H1 (cell line): Measurements from ENCODE around the gene TPRA1. TPM values are rescaled to one million over a fixed set of nuclear protein-coding genes. Genes with fewer than 3 reads are reported as not detected.

Experiments used
- CTCF ChIA-PET: fragments of 300-600 bp; sonication (Branson Sonifier 250); formaldehyde crosslinking; loops from one replicate; lab custom pipeline; 2021; ENCODE audit not compliant: partially characterized antibody; lab: Charles Lee
- POLR2A ChIA-PET: fragments of 300-600 bp; sonication (Branson Sonifier 250); formaldehyde crosslinking; loops from one replicate; lab custom pipeline; 2021; ENCODE audit warnings: inconsistent platforms; ENCODE audit not compliant: partially characterized antibody; lab: Charles Lee
- DNase-seq, 2 experiments: peaks; one replicate each; pipeline versions ENCODE4 v3.0.0 to v3.0.0-alpha.2; 2010 to 2022; ENCODE audit warnings: low spot score in 2 of 2, low read depth in 1 of 2, mixed read lengths in 1 of 2
- FAIRE-seq: peaks from 2 replicates; lab custom pipeline; 2011; peaks lifted over from hg19 to GRCh38; lab: Jason Lieb, UNC
- H2AFZ ChIP-seq: 2 replicates; pipeline ENCODE4 v1.8.1; 2012; ENCODE audit warnings: low read length, inconsistent platforms
- H2AK5ac ChIP-seq: 2 replicates; pipeline ENCODE4 v1.6.1; 2013; ENCODE audit warnings: low read depth, low read length
- H2BK120ac ChIP-seq: replicated peaks from 2 replicates; pipeline ENCODE3; 2013; ENCODE audit warnings: low read depth, low read length, inconsistent platforms
- H2BK12ac ChIP-seq: 2 replicates; pipeline ENCODE4 v1.6.1; 2013; ENCODE audit warnings: low read depth, low read length
- H2BK15ac ChIP-seq: 2 replicates; pipeline ENCODE4 v1.6.1; 2013; ENCODE audit warnings: low read length
- H2BK20ac ChIP-seq: 2 replicates; pipeline ENCODE4 v1.6.1; 2013; ENCODE audit warnings: low read length
- H2BK5ac ChIP-seq: 2 replicates; pipeline ENCODE4 v1.6.1; 2013; ENCODE audit warnings: low read depth, low read length
- H3K14ac ChIP-seq: 2 replicates; pipeline ENCODE4 v1.6.1; 2013; ENCODE audit warnings: inconsistent platforms; ENCODE audit not compliant: insufficient read length
- H3K18ac ChIP-seq: 2 replicates; pipeline ENCODE4 v1.6.1; 2013; ENCODE audit warnings: low read length; ENCODE audit errors: extremely low read depth
- H3K23ac ChIP-seq: 2 replicates; pipeline ENCODE4 v1.6.1; 2013; ENCODE audit warnings: inconsistent platforms; ENCODE audit not compliant: insufficient read length
- H3K23me2 ChIP-seq: 2 replicates; pipeline ENCODE4 v1.6.1; 2013; ENCODE audit warnings: low read depth, low read length
- H3K27ac ChIP-seq: 2 replicates; pipeline ENCODE4 v1.6.1; 2011; ENCODE audit warnings: low read depth, low read length, inconsistent platforms
- H3K27me3 ChIP-seq, 4 experiments: replicated peaks in 1 of 4; 1 replicate in 1 of 4; 2 replicates in 3 of 4; pipeline versions ENCODE4 v1.6.1 to v1.8.1; 2011 to 2013; ENCODE audit warnings: low read length in 3 of 4, mild to moderate bottlenecking in 3 of 4, inconsistent platforms in 2 of 4, mixed read lengths in 2 of 4, moderate library complexity in 1 of 4; ENCODE audit not compliant: control insufficient read depth in 3 of 4, insufficient read depth in 3 of 4; ENCODE audit errors: extremely low read depth in 1 of 4
- H3K36me3 ChIP-seq, 4 experiments: 2 replicates each; pipeline versions ENCODE4 v1.6.1 to v1.8.1; 2011 to 2013; ENCODE audit warnings: mild to moderate bottlenecking in 4 of 4, low read length in 3 of 4, moderate library complexity in 2 of 4, control low read depth in 1 of 4, inconsistent platforms in 1 of 4; ENCODE audit not compliant: insufficient read depth in 4 of 4, control insufficient read depth in 2 of 4
- H3K4ac ChIP-seq: replicated peaks from 2 replicates; pipeline ENCODE3; 2013; ENCODE audit warnings: low read length, low read depth, mixed read lengths, inconsistent platforms; ENCODE audit not compliant: insufficient read length
- H3K4me1 ChIP-seq, 4 experiments: replicated peaks in 1 of 4; 1 replicate in 1 of 4; 2 replicates in 3 of 4; pipeline versions ENCODE4 v1.6.1 to v1.8.1; 2011 to 2013; ENCODE audit warnings: low read length in 3 of 4, inconsistent platforms in 2 of 4, mixed read lengths in 1 of 4; ENCODE audit not compliant: insufficient read depth in 4 of 4, control insufficient read depth in 3 of 4
- H3K4me2 ChIP-seq, 2 experiments: 2 replicates each; pipeline versions ENCODE4 v1.6.1 to v1.8.1; 2011 to 2013; ENCODE audit warnings: low read depth in 2 of 2, low read length in 2 of 2, control low read depth in 1 of 2, inconsistent platforms in 1 of 2, mild to moderate bottlenecking in 1 of 2; ENCODE audit not compliant: insufficient read depth in 1 of 2
- H3K4me3 ChIP-seq, 4 experiments: fragments of 200-600, 300-600 bp in 1 of 4; sonication (generic), shearing (Covaris generic), sonication (Bioruptor Twin) in 1 of 4; 2 replicates each; pipeline versions ENCODE4 v1.5.1 to v1.8.1; 2011 to 2016; ENCODE audit warnings: low read length in 4 of 4, low read depth in 3 of 4, control low read depth in 2 of 4, inconsistent platforms in 2 of 4, mild to moderate bottlenecking in 2 of 4, mixed read lengths in 1 of 4, moderate library complexity in 1 of 4; ENCODE audit not compliant: insufficient read depth in 2 of 4; ENCODE audit errors: extremely low read depth in 1 of 4
- H3K56ac ChIP-seq: replicated peaks from 2 replicates; pipeline ENCODE3; 2013; ENCODE audit warnings: low read depth, mild to moderate bottlenecking, mixed read lengths, low read length, inconsistent platforms; ENCODE audit not compliant: insufficient read length
- H3K79me1 ChIP-seq: 2 replicates; pipeline ENCODE4 v1.6.1; 2013; ENCODE audit warnings: low read depth, low read length, control low read depth
- H3K79me2 ChIP-seq, 2 experiments: 2 replicates each; pipeline versions ENCODE4 v1.6.1 to v1.8.1; 2012 to 2013; ENCODE audit warnings: low read length in 2 of 2, mild to moderate bottlenecking in 2 of 2, inconsistent platforms in 1 of 2; ENCODE audit not compliant: insufficient read depth in 2 of 2, control insufficient read depth in 1 of 2
- H3K9ac ChIP-seq, 4 experiments: replicated peaks in 1 of 4; 1 replicate in 1 of 4; 2 replicates in 3 of 4; pipeline versions ENCODE4 v1.6.1 to v1.8.1; 2011 to 2013; ENCODE audit warnings: low read depth in 3 of 4, low read length in 3 of 4, control low read depth in 2 of 4, mild to moderate bottlenecking in 2 of 4, moderate library complexity in 2 of 4, inconsistent platforms in 1 of 4; ENCODE audit errors: extremely low read depth in 1 of 4
- H3K9me3 ChIP-seq, 2 experiments: 2 replicates each; pipeline versions ENCODE4 v1.6.1 to v1.8.1; 2012 to 2013; ENCODE audit warnings: mild to moderate bottlenecking in 2 of 2, moderate library complexity in 2 of 2, control low read depth in 1 of 2, inconsistent platforms in 1 of 2, low read depth in 1 of 2, low read length in 1 of 2, mixed read lengths in 1 of 2; ENCODE audit not compliant: insufficient read depth in 2 of 2
- H4K20me1 ChIP-seq, 2 experiments: replicated peaks in 1 of 2; 2 replicates each; pipeline versions ENCODE3 to v1.8.1; 2011 to 2013; ENCODE audit warnings: inconsistent platforms in 2 of 2, low read length in 2 of 2, mild to moderate bottlenecking in 1 of 2; ENCODE audit not compliant: insufficient read depth in 2 of 2, control insufficient read depth in 1 of 2
- H4K5ac ChIP-seq: 2 replicates; pipeline ENCODE4 v1.6.1; 2013; ENCODE audit warnings: low read length, low read depth, mixed read lengths, inconsistent platforms; ENCODE audit not compliant: insufficient read length
- H4K8ac ChIP-seq: 2 replicates; pipeline ENCODE4 v1.8.0; 2013; ENCODE audit warnings: mild to moderate bottlenecking, moderate library complexity, low read length, inconsistent platforms; ENCODE audit not compliant: insufficient read depth; ENCODE audit errors: extremely low read depth
- H4K91ac ChIP-seq: replicated peaks from 2 replicates; pipeline ENCODE3; 2013; ENCODE audit warnings: low read length, mixed read lengths, inconsistent platforms; ENCODE audit not compliant: insufficient read length
- ASH2L ChIP-seq: fragments of 200-600, 300-600 bp; sonication (generic); IDR thresholded peaks from one replicate; pipeline ENCODE4 v1.7.1; 2017; ENCODE audit warnings: low read length
- CEBPB ChIP-seq: IDR thresholded peaks from 2 replicates; pipeline ENCODE4 v1.6.1; 2012; ENCODE audit warnings: low read depth, low read length
- CREB1 ChIP-seq: IDR thresholded peaks from 2 replicates; pipeline ENCODE4 v1.6.1; 2012; ENCODE audit warnings: inconsistent platforms
- FOSL1 ChIP-seq: IDR thresholded peaks from 2 replicates; pipeline ENCODE4 v1.6.1; 2011; ENCODE audit warnings: mild to moderate bottlenecking, low read depth, low read length, moderate library complexity; ENCODE audit not compliant: insufficient read depth
- MAX ChIP-seq: IDR thresholded peaks from 2 replicates; pipeline ENCODE4 v1.6.1; 2012; ENCODE audit warnings: inconsistent platforms
- NANOG ChIP-seq: IDR thresholded peaks from 2 replicates; pipeline ENCODE4 v1.6.1; 2011; ENCODE audit warnings: low read length, low read depth, mild to moderate bottlenecking, inconsistent platforms; ENCODE audit not compliant: insufficient read depth, poor library complexity, severe bottlenecking
- RAD21 ChIP-seq, 2 experiments: IDR thresholded peaks in 1 of 2; conservative IDR thresholded peaks in 1 of 2; 2 replicates each; pipeline ENCODE4 v1.6.1; 2011; ENCODE audit warnings: low read depth in 2 of 2, low read length in 2 of 2, improper control_type of control experiment in 1 of 2, inconsistent platforms in 1 of 2, mild to moderate bottlenecking in 1 of 2, moderate library complexity in 1 of 2
- WGBS, 2 experiments: shearing (Covaris generic) in 1 of 2; methylation state at CpG; one replicate each; pipeline versions ENCODE4 v1.1.6 to v1.1.7; 2013 to 2015; ENCODE audit warnings: low lambda C conversion rate in 2 of 2, mixed read lengths in 2 of 2, inconsistent platforms in 1 of 2, low coverage in 1 of 2, missing lambda C conversion rate in 1 of 2; ENCODE audit not compliant: insufficient replicate concordance in 2 of 2, insufficient coverage in 1 of 2, insufficient read length in 1 of 2; ENCODE audit errors: extremely low coverage in 1 of 2, missing lambda C conversion rate in 1 of 2; 5-methylcytosine and 5-hydroxymethylcytosine counted together
- long read RNA-seq, 2 experiments: library from RNA in 1 of 2; library from capped mRNA in 1 of 2; stranded (forward); transcript quantifications; one replicate each; pipeline ENCODE4 v2.0.0, GENCODE V29; 2021; ENCODE audit warnings: inconsistent platforms in 1 of 2
- polyA minus RNA-seq, 3 experiments: library from RNA; depleted of rRNA, polyadenylated mRNA; stranded (reverse); fragments of >200 nt; gene quantifications; 1 replicate in 2 of 3; 2 replicates in 1 of 3; pipeline ENCODE4 v1.2.3, GENCODE V29; 2011
- polyA plus RNA-seq, 7 experiments: library from polyadenylated mRNA; depleted of rRNA in 3 of 7; stranded (reverse) in 5 of 7; unstranded in 2 of 7; fragments of >200 nt in 5 of 7; fragments of 200-250 nt in 2 of 7; gene quantifications; 1 replicate in 5 of 7; 2 replicates in 1 of 7; 4 replicates in 1 of 7; pipeline versions ENCODE4 v1.2.1 to v1.2.3, GENCODE V29; 2011 to 2013; ENCODE audit warnings: missing spikeins in 2 of 7, mixed read lengths in 2 of 7
- total RNA-seq: library from RNA; stranded (reverse); fragmentation: NEBNext Ultra II Directional; extraction: Animal tissue kit (Norgen Biotek cat#: 25700); gene quantifications from 2 replicates; pipeline ENCODE4 v1.2.1, GENCODE V29; 2021

TPRA1 gene
- total RNA-seq, result 17.9 and 18.8 TPM in 2 replicates
- polyA plus RNA-seq (2011; rRNA removed), result 38.5 and 40.4 TPM in 2 replicates
- 26.2 TPM for polyA plus RNA-seq (2011; cell fraction: cytosol; rRNA removed)
- 44.8 TPM for polyA plus RNA-seq (2011; cell fraction: nucleus; rRNA removed)
- polyA plus RNA-seq (2012, experiment 1 of 2), result 13.6 to 21.6 TPM (median 19.1 TPM) in 4 replicates
- 22.5 TPM for polyA plus RNA-seq (2012, experiment 2 of 2)
- 16.6 TPM for polyA plus RNA-seq (2013, experiment 1 of 2)
- 17.0 TPM for polyA plus RNA-seq (2013, experiment 2 of 2)
- polyA minus RNA-seq (2011; rRNA and poly(A)+ RNA removed), result 17.8 and 25.6 TPM in 2 replicates
- 13.9 TPM for polyA minus RNA-seq (2011; cell fraction: cytosol; rRNA and poly(A)+ RNA removed)
- polyA minus RNA-seq (2011; cell fraction: nucleus; rRNA and poly(A)+ RNA removed), result 13.7 TPM
- long read RNA-seq, experiment 1, partial matches to known transcripts, result 1 of 8 reads
- long read RNA-seq, experiment 1, other reads (novel, unspliced or antisense), result 5 of 8 reads
- long read RNA-seq, experiment 2, partial matches to known transcripts, result 5 of 16 reads
- long read RNA-seq, experiment 2, other reads (novel, unspliced or antisense), result 11 of 16 reads

DNA sequence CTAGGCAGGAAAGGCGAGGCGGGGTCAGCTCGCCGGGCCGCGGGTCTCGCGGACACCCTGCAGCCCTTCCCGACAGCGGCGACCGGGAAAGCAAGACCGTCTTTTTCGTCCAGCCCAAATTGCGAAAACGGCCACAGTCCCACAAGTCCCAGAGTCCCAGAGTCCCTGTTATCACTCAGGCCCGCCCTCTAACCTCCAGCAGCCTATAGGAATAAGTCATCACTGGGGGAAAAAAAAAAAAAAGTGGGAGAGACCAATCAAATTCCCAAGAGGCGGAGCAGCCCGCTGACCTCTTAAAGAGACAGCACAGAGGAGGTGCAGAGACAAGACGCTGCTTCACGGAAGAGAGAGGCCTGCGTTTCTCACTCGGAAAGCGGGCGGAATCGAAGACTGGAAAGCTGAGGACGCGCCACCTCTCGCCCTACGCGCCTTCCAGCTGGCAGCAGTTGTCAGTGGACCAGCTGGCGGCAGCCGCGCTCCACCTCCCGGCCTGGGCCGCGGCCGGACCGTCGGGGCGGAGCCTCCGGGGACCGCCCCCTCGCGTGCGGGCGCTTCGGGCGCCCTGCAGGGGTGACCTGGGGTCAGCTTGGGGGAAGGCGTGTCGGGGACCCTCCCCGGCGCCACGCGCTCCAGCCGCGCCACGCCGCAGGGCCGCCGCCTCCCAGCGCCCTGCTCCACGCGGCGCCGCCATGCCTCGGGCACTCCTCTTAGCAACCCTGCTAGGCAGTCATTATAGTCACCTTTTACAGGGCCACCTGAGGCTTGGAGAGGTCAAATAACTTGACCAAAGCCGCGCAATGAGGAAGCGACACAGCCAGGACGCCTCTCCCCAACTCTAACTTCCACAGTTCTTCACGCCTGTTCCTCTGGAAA lies at the start of gene TPRA1:
Gene TPRA1, minus strand, starts transcription at position 141 of the 873 bp plus-strand sequence. CDS start 10,587 bp downstream, outside the sequence.
- H2BK20ac ChIP-seq, result peak within 1 kb of the TSS; percentile 34; the same call in 1 of the 2 replicates
- TF ChIP-seq MAX (peak; percentile 39), ASH2L (peak; percentile 59), RAD21 (IDR thresholded peaks at IDR 0.05 in 1 of 2, conservative IDR thresholded peaks at IDR 0.05 in 1 of 2; ENCODE audit: low read depth in 2 of 2, low read length in 2 of 2) (peak in 1 of 2 experiments; percentile 40; a peak in 3 of 4 replicates), NANOG (peak; percentile 43), CREB1 (no peak), CEBPB (no peak; the same call in 1 of the 2 replicates), FOSL1 (no peak)

More for the DNA sequence above, at the start of gene TPRA1:
- Histone ChIP-seq H3K9ac (peak within 1 kb of the TSS; percentile 46 to 72 (median 65)), H2BK5ac (peak within 1 kb of the TSS; percentile 81; the same call in 1 of the 2 replicates), H3K27me3 (peaks cover 0 to 6% (median 1%) of the 10 kb centered on the region in 4 experiments; a peak in 1 of 7 replicates), H4K8ac (peak within 1 kb of the TSS; percentile 12), H4K91ac (peak within 1 kb of the TSS; percentile 45), H3K23ac (no peak within 1 kb of the TSS), H3K9me3 (no peaks in the 10 kb centered on the region), H2BK12ac (peak within 1 kb of the TSS; percentile 79; the same call in 1 of the 2 replicates), H3K4me2 (peak within 1 kb of the TSS; percentile 92 to 96), H4K5ac (peak within 1 kb of the TSS; percentile 53), H3K4me1 (peaks cover 10 to 19% (median 14%) of the 10 kb centered on the region in 4 experiments), H3K56ac (no peak within 1 kb of the TSS), H4K20me1 (peaks cover 5 to 14% of the 10 kb centered on the region in 2 experiments), H3K4ac (no peak within 1 kb of the TSS), H2BK120ac (peak within 1 kb of the TSS; percentile 40), H3K4me3 (peak within 1 kb of the TSS; percentile 68 to 81 (median 75)), H2AFZ (peak within 1 kb of the TSS; percentile 70), H3K27ac (peak within 1 kb of the TSS; percentile 62; the same call in 1 of the 2 replicates), H3K14ac (no peak within 1 kb of the TSS), H3K36me3 (no peaks in the 10 kb centered on the region; a peak in 1 of 8 replicates), H3K18ac (peak within 1 kb of the TSS; percentile 11; the same call in 1 of the 2 replicates), H2BK15ac (no peak within 1 kb of the TSS), H3K79me2 (peaks cover 0 to 17% of the 10 kb centered on the region in 2 experiments; a peak in 1 of 4 replicates), H3K23me2 (peaks cover 16% of the 10 kb centered on the region; the same call in 1 of the 2 replicates), H3K79me1 (peaks cover 15% of the 10 kb centered on the region), H2AK5ac (peak within 1 kb of the TSS; percentile 29; the same call in 1 of the 2 replicates)
- DNase-seq (peak; percentile 80 to 89), FAIRE-seq (peak; percentile 58)
- ChIA-PET POLR2A (interaction anchor here (0.6 to 5.5 kb wide), 13 partner anchors 8 to 672 kb away, joined by 3 to 48 read pairs (median 4); partner anchors contain the start of gene MCM2), CTCF (interaction anchor here (0.6 to 9.2 kb wide), 5 partner anchors 11 to 745 kb away, joined by 3 to 77 read pairs (median 4); no protein-coding TSS in a partner anchor)
- 2% methylated on average over 61 of the region's 72 CpGs; no CpG with 5 or more reads in 1 of the 2 experiments for WGBS, 2 experiments
